Lower leg skin (tissue), 4 donors: ENCODE measurements around the gene TMEM82. TPM values are rescaled to one million over a fixed set of nuclear protein-coding genes. Genes with fewer than 3 reads are reported as not detected.

Experiments used
- DNase-seq, 2 donors: peaks; one replicate each; pipeline ENCODE4 v3.0.0-alpha.2; 2019; ENCODE audit warnings: low spot score in 2 of 2
- H3K4me3 ChIP-seq: fragments of 200-600 bp; sonication (generic); 2 replicates; pipeline ENCODE4 v1.5.1; 2017; ENCODE audit warnings: mild to moderate bottlenecking, low read depth; ENCODE audit not compliant: poor library complexity, severe bottlenecking
- POLR2A ChIP-seq, 2 donors: fragments of 450-650 bp; IDR thresholded peaks; one replicate each; pipeline ENCODE4 v1.6.1; 2016 to 2017; ENCODE audit warnings: antibody characterized with exemption in 2 of 2, mild to moderate bottlenecking in 1 of 2, moderate library complexity in 1 of 2
- WGBS, 2 donors: methylation state at CpG; one replicate each; pipeline ENCODE4 v1.1.5; 2018; 5-methylcytosine and 5-hydroxymethylcytosine counted together
- intact Hi-C: fragments of 100-400 bp; cut with DNase I; formaldehyde crosslinking; loops from one replicate; pipeline ENCODE4 v1.15.0; 2023; ENCODE audit warnings: low total_unique reads
- total RNA-seq, 4 donors: library from RNA; depleted of rRNA; stranded (reverse); fragments of >200 nt; gene quantifications; one replicate each; pipeline ENCODE4 v1.1.0, GENCODE V29; 2016
- TF ChIP-seq, protein P1 (sequence below), 3 donors: fragments of 450-650 bp; IDR thresholded peaks; one replicate each; pipeline ENCODE4 v1.5.1; 2016; ENCODE audit warnings: antibody characterized with exemption in 3 of 3, mild to moderate bottlenecking in 3 of 3, moderate library complexity in 2 of 3

Gene TMEM82
- total RNA-seq, 4 donors from 2014 or later, result not detected

GRCh38 chr1:15756143-15757015 lies 14.1 kb downstream of the TMEM82 start:
- intact Hi-C loops, result loop anchor here (5.0 kb wide), 1 partner anchor 229 kb away; the partner anchor contains the start of gene DNAJC16
- TF ChIP-seq, protein P1, sequence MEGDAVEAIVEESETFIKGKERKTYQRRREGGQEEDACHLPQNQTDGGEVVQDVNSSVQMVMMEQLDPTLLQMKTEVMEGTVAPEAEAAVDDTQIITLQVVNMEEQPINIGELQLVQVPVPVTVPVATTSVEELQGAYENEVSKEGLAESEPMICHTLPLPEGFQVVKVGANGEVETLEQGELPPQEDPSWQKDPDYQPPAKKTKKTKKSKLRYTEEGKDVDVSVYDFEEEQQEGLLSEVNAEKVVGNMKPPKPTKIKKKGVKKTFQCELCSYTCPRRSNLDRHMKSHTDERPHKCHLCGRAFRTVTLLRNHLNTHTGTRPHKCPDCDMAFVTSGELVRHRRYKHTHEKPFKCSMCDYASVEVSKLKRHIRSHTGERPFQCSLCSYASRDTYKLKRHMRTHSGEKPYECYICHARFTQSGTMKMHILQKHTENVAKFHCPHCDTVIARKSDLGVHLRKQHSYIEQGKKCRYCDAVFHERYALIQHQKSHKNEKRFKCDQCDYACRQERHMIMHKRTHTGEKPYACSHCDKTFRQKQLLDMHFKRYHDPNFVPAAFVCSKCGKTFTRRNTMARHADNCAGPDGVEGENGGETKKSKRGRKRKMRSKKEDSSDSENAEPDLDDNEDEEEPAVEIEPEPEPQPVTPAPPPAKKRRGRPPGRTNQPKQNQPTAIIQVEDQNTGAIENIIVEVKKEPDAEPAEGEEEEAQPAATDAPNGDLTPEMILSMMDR (IDR thresholded peaks at IDR 0.05), result no peak
- no peak for TF ChIP-seq POLR2A (IDR thresholded peaks at IDR 0.05)
- WGBS, 2 donors, result 48% methylated on average over 18 to 21 of the region's 21 CpGs
- H3K4me3 ChIP-seq, result no peak overlapping the region
- DNase-seq, result peak in 1 of 2 donors; percentile 89

DNA sequence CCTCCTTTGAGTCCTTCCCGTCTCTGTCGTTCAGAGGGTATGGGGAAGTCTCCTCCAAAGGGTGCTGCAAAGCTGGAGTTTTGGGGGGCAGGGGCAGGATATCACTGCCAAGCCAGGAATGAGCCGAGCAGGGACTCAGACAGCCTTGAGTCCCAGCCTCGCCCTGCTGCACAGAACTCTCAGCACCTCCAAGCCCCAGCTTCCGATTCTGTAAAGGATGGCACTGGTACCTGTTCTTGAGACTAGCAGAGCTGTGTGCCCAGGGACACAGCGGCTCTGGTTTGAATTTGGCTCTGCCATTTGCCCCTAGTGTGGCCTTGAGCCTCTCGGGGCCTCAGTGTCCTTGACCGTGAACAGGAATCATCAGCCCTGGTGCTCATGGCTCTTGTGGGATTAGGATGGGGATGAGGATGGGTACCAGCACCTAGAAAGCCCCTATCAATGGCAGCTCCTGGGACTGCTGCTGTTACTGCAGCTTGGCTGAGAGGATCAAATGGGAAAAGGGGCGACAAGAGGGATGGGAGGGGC lies 14.8 kb downstream of the TMEM82 start:
- 69 to 71% methylated on average over 9 of the region's 9 CpGs for WGBS, 2 donors
- DNase-seq, result no peak
- intact Hi-C loops, result loop anchor here (5.0 kb wide), 1 partner anchor 230 kb away; the partner anchor contains the start of gene DNAJC16
- H3K4me3 ChIP-seq, result no peak overlapping the region
- TF ChIP-seq, protein P1 (IDR thresholded peaks at IDR 0.05), result no peak
- TF ChIP-seq POLR2A (IDR thresholded peaks at IDR 0.05), result no peak

- WGBS, 2 donors, result 27 to 43% methylated on average over 23 to 24 of the region's 24 CpGs
These were observed 15.5 kb downstream of the TMEM82 start for GRCh38 chr1:15757575-15758342.

GRCh38 chr1:15758343-15758931 lies 16.1 kb downstream of the TMEM82 start, which contains the start of gene FBLIM1:
TSS of gene FBLIM1 (plus strand) at chr1:15758795. CDS start at chr1:15764984, 6,189 bp downstream.
- WGBS, 2 donors, result 5 to 11% methylated on average over 38 to 40 of the region's 58 CpGs
- TF ChIP-seq, protein P1 (IDR thresholded peaks at IDR 0.05), result no peak
- no peak for TF ChIP-seq POLR2A (IDR thresholded peaks at IDR 0.05)
- H3K4me3 ChIP-seq, result peak within 1 kb of the TSS; percentile 41
- intact Hi-C loops, result loop anchor here (5.0 kb wide), 1 partner anchor 231 kb away; the partner anchor contains the start of gene DNAJC16
- peak in 1 of 2 donors; percentile 86 for DNase-seq

More at GRCh38 chr1:15757575-15758342, 15.5 kb downstream of the TMEM82 start:
- TF ChIP-seq, protein P1 (IDR thresholded peaks at IDR 0.05), result no peak
- no peak for TF ChIP-seq POLR2A (IDR thresholded peaks at IDR 0.05)
- DNase-seq, result peak in 1 of 2 donors; percentile 87
- no peak overlapping the region for H3K4me3 ChIP-seq
- intact Hi-C loops, result loop anchor here (5.0 kb wide), 1 partner anchor 230 kb away; the partner anchor contains the start of gene DNAJC16
